Cerebellar cortex (tissue), 1 donor: ENCODE data around the gene PCDHA8.
"Not testable (repeated sequence)": the region's sequence is repeated elsewhere in the genome, so short reads cannot be mapped to it uniquely, and the experiment has no call there.

Experiments used
- DNase-seq: peaks from one replicate; pipeline ENCODE4 v3.0.0-alpha.2; 2015; ENCODE audit warnings: low spot score

Gene PCDHA8

DNA sequence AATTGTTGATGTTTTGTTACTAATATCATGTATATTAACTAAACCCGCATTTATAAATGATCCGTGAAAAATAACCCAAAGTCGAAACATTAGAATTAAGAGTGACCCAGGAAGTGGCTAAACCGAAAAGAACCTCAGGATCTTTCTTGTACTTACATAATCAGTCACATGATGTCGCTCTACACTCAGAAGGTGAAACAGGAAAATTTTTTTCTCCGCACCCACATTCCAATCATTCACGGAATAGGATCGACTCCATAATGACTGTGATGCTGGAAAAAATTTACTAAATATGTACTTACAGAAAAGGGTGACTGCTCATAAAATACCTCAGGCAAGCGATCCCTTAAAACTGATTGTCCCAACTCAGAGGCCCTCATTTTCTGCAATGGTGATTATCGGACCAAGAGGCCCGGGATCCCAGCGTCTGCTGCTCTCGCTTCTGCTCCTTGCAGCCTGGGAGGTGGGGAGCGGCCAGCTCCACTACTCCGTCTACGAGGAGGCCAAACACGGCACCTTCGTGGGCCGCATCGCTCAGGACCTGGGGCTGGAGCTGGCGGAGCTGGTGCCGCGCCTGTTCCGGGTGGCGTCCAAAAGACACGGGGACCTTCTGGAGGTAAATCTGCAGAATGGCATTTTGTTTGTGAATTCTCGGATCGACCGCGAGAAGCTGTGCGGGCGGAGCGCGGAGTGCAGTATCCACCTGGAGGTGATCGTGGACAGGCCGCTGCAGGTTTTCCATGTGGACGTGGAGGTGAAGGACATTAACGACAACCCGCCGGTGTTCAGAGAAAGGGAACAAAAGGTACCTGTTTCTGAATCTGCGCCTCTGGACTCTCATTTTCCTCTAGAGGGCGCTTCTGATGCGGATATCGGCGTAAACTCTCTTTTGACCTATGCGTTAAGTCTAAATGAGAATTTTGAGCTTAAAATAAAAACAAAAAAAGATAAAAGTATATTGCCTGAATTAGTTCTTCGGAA, 34.4 kb downstream of the PCDHA8 start, which contains the start of gene PCDHA12:
Gene PCDHA12 (plus strand): TSS at position 224 of the 981 bp plus-strand sequence. CDS start 165 bp downstream, at position 389.
- peak; percentile 69 for DNase-seq

DNA sequence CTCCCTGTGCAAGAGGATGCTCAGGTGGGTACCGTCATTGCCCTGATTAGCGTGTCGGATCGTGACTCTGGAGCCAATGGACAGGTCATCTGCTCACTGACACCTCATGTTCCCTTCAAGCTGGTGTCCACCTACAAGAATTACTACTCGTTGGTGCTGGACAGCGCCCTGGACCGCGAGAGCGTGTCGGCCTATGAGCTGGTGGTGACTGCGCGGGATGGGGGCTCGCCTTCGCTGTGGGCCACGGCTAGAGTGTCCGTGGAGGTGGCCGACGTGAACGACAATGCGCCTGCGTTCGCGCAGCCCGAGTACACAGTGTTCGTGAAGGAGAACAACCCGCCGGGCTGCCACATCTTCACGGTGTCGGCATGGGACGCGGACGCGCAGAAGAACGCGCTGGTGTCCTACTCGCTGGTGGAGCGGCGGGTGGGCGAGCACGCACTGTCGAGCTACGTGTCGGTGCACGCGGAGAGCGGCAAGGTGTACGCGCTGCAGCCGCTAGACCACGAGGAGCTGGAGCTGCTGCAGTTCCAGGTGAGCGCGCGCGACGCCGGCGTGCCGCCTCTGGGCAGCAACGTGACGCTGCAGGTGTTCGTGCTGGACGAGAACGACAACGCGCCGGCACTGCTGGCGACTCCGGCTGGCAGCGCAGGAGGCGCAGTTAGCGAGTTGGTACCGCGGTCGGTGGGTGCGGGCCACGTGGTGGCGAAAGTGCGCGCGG, 35.7 kb downstream of the PCDHA8 start:
- not testable (repeated sequence) for DNase-seq

DNA sequence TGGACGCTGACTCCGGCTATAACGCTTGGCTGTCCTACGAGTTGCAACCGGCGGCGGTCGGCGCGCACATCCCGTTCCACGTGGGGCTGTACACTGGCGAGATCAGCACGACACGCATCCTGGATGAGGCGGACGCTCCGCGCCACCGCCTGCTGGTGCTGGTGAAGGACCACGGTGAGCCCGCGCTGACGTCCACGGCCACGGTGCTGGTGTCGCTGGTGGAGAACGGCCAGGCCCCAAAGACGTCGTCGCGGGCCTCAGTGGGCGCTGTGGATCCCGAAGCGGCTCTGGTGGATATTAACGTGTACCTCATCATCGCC, 36.2 kb downstream of the PCDHA8 start:
- no peak for DNase-seq

DNA sequence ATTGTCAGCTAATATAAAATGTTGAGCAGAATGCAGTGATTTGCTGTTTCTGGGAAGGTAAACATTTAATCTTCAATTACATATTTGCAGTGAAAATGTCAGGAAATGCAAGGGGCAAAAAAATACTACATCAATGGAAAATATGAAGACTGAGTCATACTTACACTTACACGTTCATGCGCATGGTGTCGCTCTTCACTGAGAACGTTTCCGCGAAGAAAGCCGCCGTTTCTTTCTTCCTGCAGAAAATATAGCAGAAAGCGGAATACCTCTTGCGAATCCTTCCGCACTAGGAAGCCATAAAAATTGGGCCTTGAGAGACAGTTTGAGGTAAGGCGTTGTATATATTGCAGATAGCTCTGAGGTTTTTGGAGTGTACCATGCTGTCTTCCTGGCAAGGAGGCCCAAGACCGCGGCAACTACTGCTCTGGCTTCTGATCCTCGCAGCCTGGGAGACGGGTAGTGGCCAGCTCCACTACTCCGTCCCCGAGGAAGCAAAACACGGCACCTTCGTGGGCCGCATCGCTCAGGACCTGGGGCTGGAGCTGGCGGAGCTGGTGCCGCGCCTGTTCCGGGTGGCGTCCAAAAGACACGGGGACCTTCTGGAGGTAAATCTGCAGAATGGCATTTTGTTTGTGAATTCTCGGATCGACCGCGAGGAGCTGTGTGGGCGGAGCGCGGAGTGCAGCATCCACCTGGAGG, 41.1 kb downstream of the PCDHA8 start, which contains the start of gene PCDHA13:
Gene PCDHA13 (plus strand): TSS at position 236 of the 702 bp plus-strand sequence. CDS start 145 bp downstream, at position 381.
- DNase-seq = peak; percentile 19

DNA sequence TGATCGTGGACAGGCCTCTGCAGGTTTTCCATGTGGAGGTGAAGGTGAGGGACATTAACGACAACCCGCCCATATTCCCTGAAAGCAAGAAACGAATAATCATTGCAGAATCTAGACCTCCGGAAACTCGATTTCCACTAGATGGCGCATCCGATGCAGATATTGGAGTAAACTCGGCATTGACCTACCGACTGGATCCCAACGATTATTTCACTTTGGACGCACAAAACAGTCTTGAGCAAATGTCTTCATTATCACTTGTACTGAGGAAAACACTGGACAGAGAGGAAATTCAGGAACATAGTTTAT, 41.6 kb downstream of the PCDHA8 start:
- peak; percentile 13 for DNase-seq

DNA sequence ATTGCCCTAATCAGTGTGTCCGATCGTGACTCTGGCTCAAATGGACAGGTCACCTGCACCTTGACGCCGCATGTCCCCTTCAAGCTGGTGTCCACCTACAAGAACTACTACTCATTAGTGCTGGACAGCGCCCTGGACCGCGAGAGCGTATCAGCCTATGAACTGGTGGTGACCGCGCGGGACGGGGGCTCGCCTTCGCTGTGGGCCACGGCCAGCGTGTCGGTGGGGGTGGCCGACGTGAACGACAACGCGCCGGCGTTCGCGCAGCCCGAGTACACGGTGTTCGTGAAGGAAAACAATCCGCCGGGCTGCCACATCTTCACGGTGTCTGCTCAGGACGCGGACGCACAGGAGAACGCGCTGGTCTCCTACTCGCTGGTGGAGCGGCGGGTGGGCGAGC, 42.4 kb downstream of the PCDHA8 start:
- no peak for DNase-seq

DNA sequence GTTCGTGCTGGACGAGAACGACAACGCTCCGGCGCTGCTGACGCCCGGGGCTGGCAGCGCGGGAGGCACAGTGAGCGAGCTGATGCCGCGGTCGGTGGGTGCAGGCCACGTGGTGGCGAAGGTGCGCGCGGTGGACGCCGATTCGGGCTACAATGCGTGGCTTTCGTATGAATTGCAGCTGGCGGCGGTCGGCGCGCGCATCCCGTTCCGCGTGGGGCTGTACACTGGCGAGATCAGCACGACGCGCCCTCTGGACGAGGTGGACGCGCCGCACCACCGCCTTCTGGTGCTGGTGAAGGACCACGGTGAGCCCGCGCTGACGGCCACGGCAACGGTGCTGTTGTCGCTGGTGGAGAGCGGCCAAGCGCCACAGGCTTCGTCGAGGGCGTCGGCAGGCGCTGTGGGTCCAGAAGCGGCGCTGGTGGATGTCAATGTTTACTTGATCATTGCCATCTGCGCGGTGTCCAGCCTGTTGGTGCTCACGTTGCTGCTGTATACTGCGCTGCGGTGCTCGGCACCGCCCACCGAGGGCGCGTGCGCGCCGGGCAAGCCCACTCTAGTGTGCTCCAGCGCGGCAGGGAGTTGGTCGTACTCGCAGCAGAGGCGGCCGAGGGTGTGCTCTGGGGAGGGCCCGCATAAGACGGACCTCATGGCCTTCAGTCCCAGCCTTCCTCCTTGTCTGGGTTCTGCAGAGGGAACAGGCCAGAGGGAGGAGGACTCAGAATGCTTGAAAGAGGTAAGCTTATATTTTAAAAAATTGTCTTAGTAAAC, 43.1 kb downstream of the PCDHA8 start:
- DNase-seq = no peak
